ENCODE data around the gene PREB. TPM values are rescaled to one million over a fixed set of nuclear protein-coding genes. Genes with fewer than 3 reads are reported as not detected.
A peak's percentile ranks its signal among the peaks of the same experiment; 100 is the strongest.

Gene PREB
- total and polyA plus RNA-seq, 4 donors, result 25.8 to 66.8 (median 43.5) TPM

DNA sequence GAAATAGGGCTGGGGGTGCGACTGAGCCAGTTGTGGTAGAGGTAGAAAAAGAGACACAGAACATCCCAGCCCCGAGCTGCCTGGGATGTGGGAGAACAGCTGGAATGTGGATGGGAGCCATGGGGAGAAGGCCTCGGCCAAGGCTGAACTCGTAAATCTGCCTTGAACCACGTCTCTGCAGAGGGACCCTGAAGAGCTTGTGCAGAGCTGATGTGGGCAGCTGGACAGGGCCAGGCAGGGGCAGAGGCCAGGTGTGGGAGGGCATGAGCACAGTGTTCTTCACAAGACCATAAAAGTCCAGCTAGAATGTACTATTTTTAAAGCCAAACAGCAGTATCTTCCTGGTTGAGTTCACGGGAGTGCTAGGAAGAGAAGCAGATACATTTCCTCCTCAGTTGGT, 20.1 kb upstream of the PREB start:
- Histone ChIP-seq H3K27me3 (ENCODE audit: control insufficient read depth in 3 of 3, insufficient read depth in 3 of 3, low read length in 2 of 3) (no peaks in the 10 kb centered on the region), H3K4me3 (no peak overlapping the region), H3K4me1 (ENCODE audit: control insufficient read depth in 5 of 5, insufficient read depth in 5 of 5, low read length in 5 of 5) (no peaks in the 10 kb centered on the region), H3K36me3 (ENCODE audit: control insufficient read depth in 4 of 4, insufficient read depth in 4 of 4, low read length in 4 of 4) (no peaks in the 10 kb centered on the region), H3K9ac (ENCODE audit: insufficient read depth in 1 of 2, low read length in 2 of 2) (no peak overlapping the region), H3K27ac (ENCODE audit: low read depth in 1 of 2, low read length in 1 of 2) (no peak overlapping the region), H3K9me3 (ENCODE audit: control insufficient read depth in 4 of 4, insufficient read depth in 3 of 4, low read length in 3 of 4) (no peaks in the 10 kb centered on the region)
- TF ChIP-seq, protein P1, sequence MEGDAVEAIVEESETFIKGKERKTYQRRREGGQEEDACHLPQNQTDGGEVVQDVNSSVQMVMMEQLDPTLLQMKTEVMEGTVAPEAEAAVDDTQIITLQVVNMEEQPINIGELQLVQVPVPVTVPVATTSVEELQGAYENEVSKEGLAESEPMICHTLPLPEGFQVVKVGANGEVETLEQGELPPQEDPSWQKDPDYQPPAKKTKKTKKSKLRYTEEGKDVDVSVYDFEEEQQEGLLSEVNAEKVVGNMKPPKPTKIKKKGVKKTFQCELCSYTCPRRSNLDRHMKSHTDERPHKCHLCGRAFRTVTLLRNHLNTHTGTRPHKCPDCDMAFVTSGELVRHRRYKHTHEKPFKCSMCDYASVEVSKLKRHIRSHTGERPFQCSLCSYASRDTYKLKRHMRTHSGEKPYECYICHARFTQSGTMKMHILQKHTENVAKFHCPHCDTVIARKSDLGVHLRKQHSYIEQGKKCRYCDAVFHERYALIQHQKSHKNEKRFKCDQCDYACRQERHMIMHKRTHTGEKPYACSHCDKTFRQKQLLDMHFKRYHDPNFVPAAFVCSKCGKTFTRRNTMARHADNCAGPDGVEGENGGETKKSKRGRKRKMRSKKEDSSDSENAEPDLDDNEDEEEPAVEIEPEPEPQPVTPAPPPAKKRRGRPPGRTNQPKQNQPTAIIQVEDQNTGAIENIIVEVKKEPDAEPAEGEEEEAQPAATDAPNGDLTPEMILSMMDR (IDR thresholded peaks at IDR 0.05; ENCODE audit: control extremely low read depth, extremely low read depth), result no peak
- no peak for ATAC-seq (ENCODE audit: insufficient read depth, low FRiP score)
- WGBS, 2 donors, result 78 to 85% methylated on average over 6 of the region's 6 CpGs
- peak in 1 of 3 donors; percentile 4 for DNase-seq

DNA sequence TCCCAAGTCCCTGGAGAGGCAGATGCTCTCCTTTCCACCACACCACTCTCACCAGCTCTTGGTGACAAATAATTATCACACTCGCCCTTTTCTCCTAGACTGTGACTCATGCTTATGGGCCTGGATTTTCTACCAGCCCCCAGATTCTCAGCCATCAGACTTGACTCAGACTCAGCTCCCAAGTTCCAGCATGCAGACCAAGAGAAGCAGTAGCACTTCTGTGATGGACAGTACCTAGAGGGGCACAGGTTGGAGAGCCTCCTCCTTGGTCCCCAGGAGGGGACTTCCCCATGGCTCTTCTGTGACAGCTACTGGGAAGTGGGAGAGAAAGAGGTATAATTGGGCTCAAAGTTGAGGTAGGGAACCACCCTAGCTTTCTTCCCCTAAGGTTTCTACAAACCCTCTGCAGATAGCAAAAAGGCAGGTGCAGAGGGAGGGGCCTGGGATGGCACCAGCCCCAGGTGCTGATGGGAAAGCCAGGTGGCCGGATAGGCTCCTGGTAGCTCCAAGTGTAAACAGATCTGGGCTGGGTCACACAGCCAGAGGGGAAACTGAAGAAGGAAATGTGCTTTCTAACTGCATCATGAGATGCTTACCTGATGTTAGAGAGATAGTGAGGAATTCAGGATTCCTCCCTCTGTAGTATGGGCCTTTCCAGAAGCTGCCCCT, 18.5 kb upstream of the PREB start:
- DNase-seq, result no peak
- H3K9me3 ChIP-seq (ENCODE audit: control insufficient read depth in 4 of 4, insufficient read depth in 3 of 4, low read length in 3 of 4), result no peaks in the 10 kb centered on the region
- ATAC-seq (ENCODE audit: insufficient read depth, low FRiP score), result no peak

DNA sequence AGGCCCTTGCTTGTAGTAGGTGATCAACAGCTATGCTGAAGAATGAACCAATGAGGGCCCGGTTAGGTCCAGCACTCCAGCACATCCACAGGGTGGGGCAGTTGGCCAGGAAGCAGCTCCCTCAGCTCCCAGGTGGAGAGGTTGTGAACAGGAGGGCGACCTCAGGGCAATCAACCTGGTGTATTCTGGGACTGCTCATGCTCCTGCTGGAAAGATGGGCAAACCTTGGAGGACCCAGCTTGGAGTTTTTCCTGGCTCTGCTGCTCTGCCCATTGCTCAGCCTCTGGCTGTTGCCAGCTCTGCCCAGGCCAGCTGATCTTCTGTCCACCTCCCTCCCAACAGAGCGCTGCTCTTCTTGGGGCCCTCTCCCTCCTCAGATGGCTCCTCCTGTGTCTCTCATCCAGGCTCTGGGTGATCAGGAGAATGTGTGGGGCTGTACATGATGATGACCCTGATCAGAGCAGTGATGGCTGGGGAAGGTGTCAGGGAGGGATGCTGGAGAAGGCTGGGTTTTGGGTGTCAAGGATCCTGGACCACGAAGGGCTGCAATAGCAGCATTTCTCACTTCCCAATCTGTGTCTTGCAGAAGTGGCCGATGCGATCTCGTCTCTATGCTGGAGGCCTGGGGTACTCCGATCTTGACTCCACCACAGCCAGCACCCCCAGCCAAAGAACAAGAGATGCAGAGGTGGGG, 17.8 kb upstream of the PREB start:
- H3K4me1 ChIP-seq (ENCODE audit: control insufficient read depth in 5 of 5, insufficient read depth in 5 of 5, low read length in 5 of 5), result no peaks in the 10 kb centered on the region
- no peaks in the 10 kb centered on the region for H3K36me3 ChIP-seq (ENCODE audit: control insufficient read depth in 4 of 4, insufficient read depth in 4 of 4, low read length in 4 of 4)
- no peaks in the 10 kb centered on the region for H3K9me3 ChIP-seq (ENCODE audit: control insufficient read depth in 4 of 4, insufficient read depth in 3 of 4, low read length in 3 of 4)
- no peak overlapping the region for H3K4me3 ChIP-seq
- DNase-seq (no peak), ATAC-seq (ENCODE audit: insufficient read depth, low FRiP score) (no peak)
- TF ChIP-seq, protein P1 (IDR thresholded peaks at IDR 0.05; ENCODE audit: control extremely low read depth, extremely low read depth), result no peak
- H3K27ac ChIP-seq (ENCODE audit: low read depth in 1 of 2, low read length in 1 of 2), result no peak overlapping the region
- no peaks in the 10 kb centered on the region for H3K27me3 ChIP-seq (ENCODE audit: control insufficient read depth in 3 of 3, insufficient read depth in 3 of 3, low read length in 2 of 3)
- no peak overlapping the region for H3K9ac ChIP-seq (ENCODE audit: insufficient read depth in 1 of 2, low read length in 2 of 2)
- 81 to 91% methylated on average over 8 of the region's 8 CpGs for WGBS, 2 donors

More for the DNA sequence above, 18.5 kb upstream of the PREB start:
- WGBS, 2 donors, result 78 to 80% methylated on average over 2 of the region's 2 CpGs
- Histone ChIP-seq H3K27ac (ENCODE audit: low read depth in 1 of 2, low read length in 1 of 2) (no peak overlapping the region), H3K4me3 (no peak overlapping the region), H3K36me3 (ENCODE audit: control insufficient read depth in 4 of 4, insufficient read depth in 4 of 4, low read length in 4 of 4) (no peaks in the 10 kb centered on the region), H3K9ac (ENCODE audit: insufficient read depth in 1 of 2, low read length in 2 of 2) (no peak overlapping the region), H3K4me1 (ENCODE audit: control insufficient read depth in 5 of 5, insufficient read depth in 5 of 5, low read length in 5 of 5) (no peaks in the 10 kb centered on the region), H3K27me3 (ENCODE audit: control insufficient read depth in 3 of 3, insufficient read depth in 3 of 3, low read length in 2 of 3) (no peaks in the 10 kb centered on the region)
- TF ChIP-seq, protein P1 (IDR thresholded peaks at IDR 0.05; ENCODE audit: control extremely low read depth, extremely low read depth), result no peak

Data from lung (tissue), 12 donors.